HepG2 (cell line): ENCODE results near the gene PEX3. TPM values are rescaled to one million over a fixed set of nuclear protein-coding genes. Genes with fewer than 3 reads are reported as not detected.

Experiments used
- BCL3 ChIP-seq: sonication (generic); formaldehyde crosslinking; IDR thresholded peaks from 2 replicates; pipeline ENCODE4 v1.5.1; 2020; ENCODE audit warnings: mild to moderate bottlenecking, missing genetic modification reagents, moderate library complexity
- MED8 ChIP-seq: sonication (generic); formaldehyde crosslinking; IDR thresholded peaks from 2 replicates; pipeline ENCODE4 v1.8.1; 2023; ENCODE audit warnings: mild to moderate bottlenecking, missing genetic modification reagents; ENCODE audit not compliant: insufficient replicate concordance
- MTERF4 ChIP-seq: sonication (generic); formaldehyde crosslinking; IDR thresholded peaks from 2 replicates; pipeline ENCODE4 v1.8.0; 2023; ENCODE audit warnings: mild to moderate bottlenecking, missing genetic modification reagents
- NFE2L1 ChIP-seq: sonication (generic); formaldehyde crosslinking; IDR thresholded peaks from 2 replicates; pipeline ENCODE4 v1.4.0; 2020; ENCODE audit warnings: missing genetic modification reagents, mild to moderate bottlenecking, borderline replicate concordance
- NONO ChIP-seq, 2 experiments: fragments of 450-650 bp in 1 of 2; sonication (generic) in 1 of 2; formaldehyde crosslinking in 1 of 2; IDR thresholded peaks in 1 of 2; conservative IDR thresholded peaks in 1 of 2; 2 replicates each; pipeline versions ENCODE4 v1.6.1 to v1.8.0; 2017 to 2022; ENCODE audit warnings: mild to moderate bottlenecking in 1 of 2, missing genetic modification reagents in 1 of 2, moderate library complexity in 1 of 2
- POLR2G ChIP-seq: fragments of 200-400 bp; formaldehyde crosslinking; IDR thresholded peaks from 2 replicates; pipeline ENCODE4 v1.6.1; 2018; ENCODE audit warnings: mild to moderate bottlenecking, low read depth, low read length, moderate library complexity
- SOX13 ChIP-seq, 3 experiments: fragments of 450-650 bp in 1 of 3; sonication (generic) in 1 of 3; formaldehyde crosslinking in 1 of 3; IDR thresholded peaks in 2 of 3; conservative IDR thresholded peaks in 1 of 3; 2 replicates each; pipeline versions ENCODE4 v1.5.0 to v1.6.1; 2016 to 2020; ENCODE audit warnings: antibody characterized with exemption in 1 of 3, mild to moderate bottlenecking in 1 of 3, missing compliant biosample characterization in 1 of 3, missing genetic modification reagents in 1 of 3, moderate library complexity in 1 of 3
- USF2 ChIP-seq, 2 experiments: sonication (generic) in 1 of 2; formaldehyde crosslinking in 1 of 2; IDR thresholded peaks; 2 replicates each; pipeline versions ENCODE4 v1.5.1 to v1.6.1; 2011 to 2020; ENCODE audit warnings: borderline replicate concordance in 1 of 2, low read depth in 1 of 2, low read length in 1 of 2, mild to moderate bottlenecking in 1 of 2, missing genetic modification reagents in 1 of 2, moderate library complexity in 1 of 2
- ZFP41 ChIP-seq: sonication (generic); formaldehyde crosslinking; IDR thresholded peaks from 2 replicates; pipeline ENCODE4 v1.4.0; 2020; ENCODE audit warnings: mild to moderate bottlenecking, missing genetic modification reagents, borderline replicate concordance
- ZNF276 ChIP-seq: sonication (generic); formaldehyde crosslinking; IDR thresholded peaks from 2 replicates; pipeline ENCODE4 v1.4.0; 2020; ENCODE audit warnings: mild to moderate bottlenecking, low read depth, missing genetic modification reagents
- ZNF333 ChIP-seq: sonication (generic); formaldehyde crosslinking; IDR thresholded peaks from 2 replicates; pipeline ENCODE4 v1.4.0; 2020; ENCODE audit warnings: mild to moderate bottlenecking, missing genetic modification reagents, borderline replicate concordance
- ZNF549 ChIP-seq: sonication (generic); formaldehyde crosslinking; IDR thresholded peaks from 2 replicates; pipeline ENCODE4 v1.5.0; 2020; ENCODE audit warnings: missing genetic modification reagents
- ZNF597 ChIP-seq: sonication (generic); formaldehyde crosslinking; IDR thresholded peaks from 2 replicates; pipeline ENCODE4 v1.5.0; 2020; ENCODE audit warnings: missing genetic modification reagents
- ZNF775 ChIP-seq: sonication (generic); formaldehyde crosslinking; IDR thresholded peaks from 2 replicates; pipeline ENCODE4 v1.4.0; 2020; ENCODE audit warnings: missing genetic modification reagents, mild to moderate bottlenecking, moderate library complexity, borderline replicate concordance
- ZSCAN30 ChIP-seq: sonication (generic); formaldehyde crosslinking; IDR thresholded peaks from 2 replicates; pipeline ENCODE4 v1.5.0; 2020; ENCODE audit warnings: mild to moderate bottlenecking, missing genetic modification reagents
- polyA plus RNA-seq, 8 experiments: library from polyadenylated mRNA; depleted of rRNA in 3 of 8; stranded (reverse) in 7 of 8; unstranded in 1 of 8; fragments of >200 nt; fragmentation: Illumina TruSeq in 4 of 8; extraction: Trizol in 4 of 8; gene quantifications; 2 replicates each; pipeline versions ENCODE4 v1.2.1 to v1.2.3, GENCODE V29; 2011 to 2016; ENCODE audit warnings: low read depth in 4 of 8, missing spikeins in 1 of 8, mixed read lengths in 1 of 8; ENCODE audit not compliant: insufficient read depth in 1 of 8
- total RNA-seq, 5 experiments: library from RNA; depleted of rRNA; stranded (reverse); fragments of >200 nt; fragmentation: Illumina TruSeq; extraction: Trizol; gene quantifications; 2 replicates each; pipeline ENCODE4 v1.2.3, GENCODE V29; 2016; ENCODE audit warnings: low read depth in 1 of 5
- TF ChIP-seq, protein P1 (sequence below): sonication (generic); formaldehyde crosslinking; conservative IDR thresholded peaks from 2 replicates; pipeline ENCODE4 v1.4.0; 2020; ENCODE audit warnings: mild to moderate bottlenecking, missing genetic modification reagents, moderate library complexity

PEX3 gene
- total and polyA plus RNA-seq, 2 of the 13 experiments (the other 11 are each of a cell fraction or from before 2014, with no cell fraction given): 30.9 to 40.8 TPM

GRCh38 chr6:143432588-143432987, 18.0 kb upstream of the PEX3 start (continued):
- no peak for TF ChIP-seq ZFP41 (CRISPR knock-in tag)
- TF ChIP-seq USF2 (IDR thresholded peaks at IDR 0.05; ENCODE audit: low read depth, low read length): no peak
- TF ChIP-seq USF2 (CRISPR knock-in tag; IDR thresholded peaks at IDR 0.05; ENCODE audit: borderline replicate concordance): no peak
- TF ChIP-seq BCL3 (CRISPR knock-in tag): no peak
- no peak for TF ChIP-seq ZNF333
- no peak for TF ChIP-seq MED8 (CRISPR knock-in tag)
- TF ChIP-seq ZSCAN30 (CRISPR knock-in tag): no peak
- no peak for TF ChIP-seq POLR2G
- no peak for TF ChIP-seq ZNF549 (CRISPR knock-in tag)
- no peak for TF ChIP-seq ZNF276
- no peak for TF ChIP-seq NFE2L1 (CRISPR knock-in tag)
- TF ChIP-seq, protein P1, sequence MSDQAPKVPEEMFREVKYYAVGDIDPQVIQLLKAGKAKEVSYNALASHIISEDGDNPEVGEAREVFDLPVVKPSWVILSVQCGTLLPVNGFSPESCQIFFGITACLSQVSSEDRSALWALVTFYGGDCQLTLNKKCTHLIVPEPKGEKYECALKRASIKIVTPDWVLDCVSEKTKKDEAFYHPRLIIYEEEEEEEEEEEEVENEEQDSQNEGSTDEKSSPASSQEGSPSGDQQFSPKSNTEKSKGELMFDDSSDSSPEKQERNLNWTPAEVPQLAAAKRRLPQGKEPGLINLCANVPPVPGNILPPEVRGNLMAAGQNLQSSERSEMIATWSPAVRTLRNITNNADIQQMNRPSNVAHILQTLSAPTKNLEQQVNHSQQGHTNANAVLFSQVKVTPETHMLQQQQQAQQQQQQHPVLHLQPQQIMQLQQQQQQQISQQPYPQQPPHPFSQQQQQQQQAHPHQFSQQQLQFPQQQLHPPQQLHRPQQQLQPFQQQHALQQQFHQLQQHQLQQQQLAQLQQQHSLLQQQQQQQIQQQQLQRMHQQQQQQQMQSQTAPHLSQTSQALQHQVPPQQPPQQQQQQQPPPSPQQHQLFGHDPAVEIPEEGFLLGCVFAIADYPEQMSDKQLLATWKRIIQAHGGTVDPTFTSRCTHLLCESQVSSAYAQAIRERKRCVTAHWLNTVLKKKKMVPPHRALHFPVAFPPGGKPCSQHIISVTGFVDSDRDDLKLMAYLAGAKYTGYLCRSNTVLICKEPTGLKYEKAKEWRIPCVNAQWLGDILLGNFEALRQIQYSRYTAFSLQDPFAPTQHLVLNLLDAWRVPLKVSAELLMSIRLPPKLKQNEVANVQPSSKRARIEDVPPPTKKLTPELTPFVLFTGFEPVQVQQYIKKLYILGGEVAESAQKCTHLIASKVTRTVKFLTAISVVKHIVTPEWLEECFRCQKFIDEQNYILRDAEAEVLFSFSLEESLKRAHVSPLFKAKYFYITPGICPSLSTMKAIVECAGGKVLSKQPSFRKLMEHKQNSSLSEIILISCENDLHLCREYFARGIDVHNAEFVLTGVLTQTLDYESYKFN (CRISPR knock-in tag): peak; percentile 94
- TF ChIP-seq ZNF775 (CRISPR knock-in tag): no peak
- TF ChIP-seq ZNF597 (CRISPR knock-in tag): no peak
- TF ChIP-seq MTERF4 (CRISPR knock-in tag): no peak
- no peak for TF ChIP-seq NONO (IDR thresholded peaks at IDR 0.05)
- TF ChIP-seq NONO (CRISPR knock-in tag; conservative IDR thresholded peaks at IDR 0.05): peak; percentile 46; the same call in 1 of the 2 replicates
- no peak for TF ChIP-seq SOX13 (IDR thresholded peaks at IDR 0.05)
- TF ChIP-seq SOX13 (CRISPR knock-in tag; conservative IDR thresholded peaks at IDR 0.05 in 1 of 2, IDR thresholded peaks at IDR 0.05 in 1 of 2): peak in 1 of 2 experiments; percentile 67; a peak in 2 of 4 replicates
